SK-MEL-5 (cell line): ENCODE measurements around the gene NRXN3. TPM values are rescaled to one million over a fixed set of nuclear protein-coding genes. Genes with fewer than 3 reads are reported as not detected.
"Not testable (repeated sequence)": the region's sequence is repeated elsewhere in the genome, so short reads cannot be mapped to it uniquely, and the experiment has no call there.

ENCODE experiments used
- DNase-seq: peaks from one replicate; pipeline ENCODE4 v3.0.0-alpha.2; 2016; ENCODE audit warnings: low read depth, low spot score
- in situ Hi-C: cut with HindIII; loops from 2 replicates; pipeline ENCODE4 v1.10.0; 2016; ENCODE audit warnings: low sequenced_read_pairs, high pct_unique_total_duplicates, low pct_unique_long_range_greater_than_20kb
- total RNA-seq: library from RNA; depleted of rRNA; stranded (reverse); fragments of >200 nt; shearing (Covaris generic); gene quantifications from 2 replicates; pipeline ENCODE4 v1.2.3, GENCODE V29; 2014

Gene NRXN3
- total RNA-seq, 1 experiment from 2014 or later = 0.03 TPM

DNA sequence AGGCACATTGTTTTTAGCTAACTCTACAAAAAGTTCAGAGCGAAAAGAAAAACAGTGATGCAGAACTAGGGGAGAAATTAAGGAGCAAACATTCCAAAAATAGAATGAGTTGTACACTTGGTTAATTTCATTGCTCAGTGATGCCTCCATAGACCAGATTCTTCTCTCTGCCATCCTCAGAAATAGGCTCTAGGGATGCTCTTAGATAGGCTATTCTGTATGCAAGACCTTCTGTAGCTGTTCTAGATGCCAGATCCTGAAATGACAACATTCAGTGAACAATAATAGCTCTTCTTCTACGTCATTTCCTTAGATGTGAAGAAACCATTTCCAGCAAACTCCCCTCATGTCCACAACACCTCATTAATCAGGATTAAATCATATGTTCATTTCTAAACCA is 1574.9 kb downstream of the NRXN3 start:
- no peak for DNase-seq
- in situ Hi-C loops = no loop called here

DNA sequence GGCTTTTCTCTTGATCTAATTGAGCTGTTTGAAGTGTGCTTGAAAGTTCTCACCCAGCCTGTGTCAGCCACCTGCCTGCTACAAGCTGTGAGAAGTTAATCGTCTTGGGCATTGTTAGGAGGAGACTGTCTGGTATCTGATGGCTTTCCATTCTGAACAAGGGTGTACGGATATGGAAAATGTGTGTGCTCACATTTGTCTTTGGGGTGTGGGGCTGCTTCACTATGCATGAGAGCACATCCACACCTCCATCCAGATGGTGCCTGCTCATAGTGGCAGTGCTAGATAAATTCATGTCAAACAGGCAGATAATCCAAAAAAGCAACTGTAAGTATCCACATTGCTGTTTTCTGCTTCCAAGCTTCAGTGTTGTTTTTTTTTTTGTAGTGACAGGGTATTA is 1578.9 kb downstream of the NRXN3 start:
- in situ Hi-C loops = no loop called here
- no peak for DNase-seq

DNA sequence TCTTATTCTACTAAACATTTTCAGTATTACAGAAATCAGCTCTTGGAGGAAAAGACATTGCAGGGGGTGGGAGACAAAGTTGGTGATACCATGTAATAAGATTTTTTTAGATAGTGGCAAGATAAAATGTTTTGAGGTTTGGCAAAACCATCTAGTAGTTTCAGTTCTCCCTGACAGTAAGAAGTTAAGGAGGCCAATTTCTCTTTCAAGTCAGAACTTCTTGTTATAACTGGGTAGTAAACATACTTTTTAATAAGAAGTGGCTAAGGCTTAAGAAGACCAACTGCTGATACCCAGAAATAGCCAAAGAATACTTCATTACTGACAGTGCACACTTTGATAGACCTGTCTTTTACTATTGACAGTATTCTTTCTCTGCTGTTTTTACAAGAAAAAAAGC is 1588.8 kb downstream of the NRXN3 start:
- no peak for DNase-seq
- in situ Hi-C loops = no loop called here

DNA sequence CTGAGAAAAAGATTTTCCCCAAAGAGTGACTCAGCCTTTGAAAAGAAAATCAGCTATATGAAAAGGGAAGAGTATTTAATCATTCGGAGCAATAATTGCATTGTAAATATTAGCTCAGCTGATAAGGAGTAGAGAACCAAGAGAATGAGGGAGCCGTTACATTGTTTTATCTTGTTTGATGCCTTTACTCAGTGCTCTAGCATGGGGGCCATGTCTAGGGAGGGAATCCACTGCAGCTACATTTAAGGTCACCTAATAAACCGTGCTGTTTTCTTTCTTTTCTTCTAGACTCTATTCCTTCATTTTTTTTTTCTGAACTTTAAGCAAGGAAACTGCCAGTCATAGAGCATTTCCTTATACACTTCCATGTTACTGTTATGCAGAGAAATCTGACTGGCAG is 1594.2 kb downstream of the NRXN3 start:
- no peak for DNase-seq
- in situ Hi-C loops = no loop called here

DNA sequence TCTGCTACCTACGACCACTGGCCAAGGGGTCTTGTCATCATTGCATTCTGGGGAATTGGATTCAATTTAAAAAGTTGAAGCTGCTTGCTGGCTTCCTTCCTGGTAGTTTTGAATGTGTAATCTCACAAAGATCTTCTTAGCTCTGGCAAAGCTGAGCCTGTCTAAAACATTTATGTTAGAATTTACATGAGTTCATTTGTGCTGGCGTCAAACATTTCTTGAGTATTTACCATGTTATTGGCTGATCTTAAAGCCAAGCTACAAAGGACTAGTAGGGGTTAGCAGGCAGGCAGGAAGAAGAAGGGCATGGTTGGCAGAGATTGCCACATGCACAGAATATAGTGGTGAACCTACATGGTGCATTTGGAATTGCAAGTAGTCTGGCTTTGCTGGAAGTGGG is 1596.3 kb downstream of the NRXN3 start:
- no peak for DNase-seq
- in situ Hi-C loops = no loop called here

DNA sequence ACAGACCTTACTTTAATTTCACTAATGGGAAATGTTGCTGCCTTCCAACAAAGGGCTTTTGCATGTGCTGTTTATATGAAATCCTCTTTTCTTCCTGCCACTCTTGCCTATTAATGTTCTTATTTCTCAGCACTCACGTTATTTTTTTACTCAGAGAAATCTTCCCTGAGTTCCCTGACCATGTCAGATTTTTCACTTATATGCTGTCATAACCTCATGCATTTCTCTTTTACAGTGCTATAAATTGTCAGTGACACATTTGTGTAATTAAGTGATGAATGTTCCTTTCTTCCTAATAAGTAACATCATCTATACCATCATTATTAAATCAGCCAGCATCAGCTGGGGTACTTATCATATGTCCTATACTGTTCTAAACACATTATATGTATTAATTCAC is 1597.1 kb downstream of the NRXN3 start:
- DNase-seq = no peak
- in situ Hi-C loops = no loop called here

DNA sequence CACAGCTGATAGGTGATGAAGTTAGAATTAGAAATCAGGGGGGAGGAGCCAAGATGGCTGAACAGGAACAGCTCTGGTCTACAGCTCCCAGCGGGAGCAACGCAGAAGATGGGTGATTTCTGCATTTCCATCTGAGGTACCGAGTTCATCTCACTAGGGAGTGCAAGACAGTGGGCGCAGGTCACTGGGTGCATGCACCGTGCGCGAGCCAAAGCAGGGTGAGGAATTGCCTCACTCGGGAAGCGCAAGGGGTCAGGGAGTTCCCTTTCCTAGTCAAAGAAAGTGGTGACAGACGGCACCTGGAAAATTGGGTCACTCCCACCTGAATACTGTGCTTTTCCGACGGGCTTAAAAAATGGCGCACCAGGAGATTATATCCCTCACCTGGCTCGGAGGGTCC is 1597.5 kb downstream of the NRXN3 start:
- in situ Hi-C loops = not testable (repeated sequence)

DNA sequence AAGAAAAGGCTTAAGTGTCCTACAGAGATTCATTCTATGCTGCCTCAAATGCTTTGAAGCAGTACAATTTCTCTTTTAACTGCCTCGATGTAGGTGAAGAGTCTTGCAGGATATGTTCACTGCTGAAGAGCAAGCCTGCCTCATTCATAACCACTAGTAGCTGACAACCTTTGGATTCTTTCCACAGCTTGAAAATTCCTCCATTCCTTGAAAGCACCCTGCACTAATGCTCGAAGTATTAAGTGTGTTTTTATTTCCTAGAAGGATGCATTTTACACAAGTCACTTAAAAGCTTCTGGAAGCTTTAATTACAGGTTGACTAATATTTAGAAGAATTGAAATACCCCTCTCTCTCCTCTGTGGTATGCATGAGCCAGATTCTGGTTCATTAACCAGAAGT is 1611.7 kb downstream of the NRXN3 start:
- in situ Hi-C loops = no loop called here
- no peak for DNase-seq

More for the DNA sequence above, 1597.5 kb downstream of the NRXN3 start:
- not testable (repeated sequence) for DNase-seq

DNA sequence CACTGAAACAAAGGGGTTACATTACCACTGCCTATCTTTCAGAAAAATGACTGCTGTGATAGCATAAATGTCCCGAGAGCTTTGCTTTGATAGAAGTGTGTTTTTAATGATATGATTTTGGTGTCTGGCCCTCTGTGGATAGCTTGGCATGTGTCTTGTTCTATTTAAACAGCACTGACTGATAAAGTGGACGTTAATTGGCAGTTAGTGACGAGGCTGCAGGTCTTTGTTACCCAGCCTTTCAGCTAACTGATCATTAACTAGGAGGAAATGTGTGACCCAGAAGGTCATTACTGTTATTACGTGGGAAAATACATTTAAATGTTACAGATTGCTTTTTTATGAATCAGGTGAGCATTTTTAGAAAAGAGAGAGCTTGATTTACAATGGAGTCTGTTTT is 1612.9 kb downstream of the NRXN3 start:
- in situ Hi-C loops = no loop called here
- no peak for DNase-seq

DNA sequence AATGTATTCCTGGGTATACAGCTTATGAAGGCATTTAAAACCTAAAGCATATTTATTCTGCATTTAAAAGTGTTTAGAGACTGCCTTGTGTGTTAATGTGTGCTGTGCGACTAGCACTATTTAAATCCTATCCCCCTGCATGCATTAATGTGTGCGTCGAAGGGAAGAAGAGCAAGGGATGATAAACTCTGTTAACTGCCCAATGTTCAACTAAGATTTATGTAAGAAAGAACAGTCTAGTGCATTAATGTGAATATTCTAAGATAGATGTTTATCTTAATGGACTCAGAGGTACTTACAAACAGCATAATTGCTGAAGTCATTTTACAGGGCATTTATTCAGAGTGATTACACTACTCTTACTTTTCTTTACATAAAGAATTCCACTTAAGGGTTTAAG is 1616.3 kb downstream of the NRXN3 start:
- in situ Hi-C loops = no loop called here
- no peak for DNase-seq

DNA sequence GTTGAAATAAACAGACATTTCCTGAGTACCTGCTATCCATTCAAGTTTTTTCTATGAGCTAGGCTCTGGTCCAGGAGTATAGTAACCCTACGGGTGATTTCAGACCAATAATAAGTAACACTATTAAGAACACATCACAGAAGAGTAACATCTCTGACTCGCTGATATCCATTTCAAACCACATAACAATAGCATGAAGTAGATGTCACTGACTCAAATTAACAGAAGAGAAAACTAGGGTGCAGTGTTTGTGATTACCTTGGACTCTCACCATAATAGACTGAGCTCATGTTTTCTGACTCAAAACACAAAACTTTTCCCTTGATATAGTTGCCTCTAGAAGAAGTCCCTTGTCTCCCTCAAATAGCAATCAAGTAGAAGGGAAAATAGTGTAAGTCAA is 1618.2 kb downstream of the NRXN3 start:
- DNase-seq = no peak
- in situ Hi-C loops = no loop called here

DNA sequence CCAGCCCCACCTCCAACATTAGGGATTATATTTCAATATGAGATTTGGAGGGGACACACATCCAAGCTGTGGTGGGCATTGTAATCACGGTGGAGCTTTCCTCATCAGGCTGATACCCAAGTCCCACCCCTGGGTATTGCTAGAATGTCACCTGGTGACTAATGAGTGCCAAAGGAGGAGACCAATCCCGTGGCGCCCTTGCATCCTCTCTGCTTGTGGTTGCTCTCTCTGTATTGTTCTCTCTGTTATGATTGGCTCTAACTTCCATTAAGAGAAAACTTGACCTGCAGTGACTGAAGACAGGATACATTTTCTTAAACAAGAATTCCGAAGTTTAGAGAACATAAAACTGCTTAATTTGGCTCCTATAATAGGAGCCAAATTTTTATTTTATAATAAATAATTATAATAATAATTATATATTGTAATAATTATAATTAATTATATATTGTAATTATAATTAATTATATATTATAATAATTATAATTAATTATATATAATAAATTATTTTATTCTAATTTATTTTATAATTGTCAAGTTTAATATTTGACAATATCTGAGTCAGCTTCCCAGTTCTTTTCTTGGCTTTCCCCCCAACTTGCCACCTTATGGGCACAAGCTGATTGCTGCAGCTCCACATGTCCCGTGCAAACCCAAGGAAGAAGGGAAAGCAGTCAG is 1621.0 kb downstream of the NRXN3 start:
- in situ Hi-C loops = no loop called here
- no peak for DNase-seq

DNA sequence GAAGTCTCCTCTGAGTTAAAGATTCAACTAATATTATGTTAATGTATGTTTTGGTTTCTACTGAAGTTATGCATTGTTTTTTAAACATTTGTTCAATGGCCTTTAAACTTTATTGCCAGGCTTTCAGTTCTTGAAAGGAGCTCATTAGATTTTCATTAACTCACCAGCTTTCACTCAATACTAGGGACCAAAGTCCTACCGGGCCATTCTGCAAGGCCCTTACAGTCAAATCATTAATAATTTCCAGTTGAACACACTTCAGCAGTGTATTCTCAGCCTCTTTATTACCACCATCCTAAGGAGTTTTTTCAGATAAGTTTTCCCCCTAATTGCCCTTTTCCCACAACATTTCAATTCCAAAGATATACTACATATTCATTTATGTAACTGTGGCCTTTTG is 1631.9 kb downstream of the NRXN3 start:
- in situ Hi-C loops = no loop called here
- DNase-seq = no peak

DNA sequence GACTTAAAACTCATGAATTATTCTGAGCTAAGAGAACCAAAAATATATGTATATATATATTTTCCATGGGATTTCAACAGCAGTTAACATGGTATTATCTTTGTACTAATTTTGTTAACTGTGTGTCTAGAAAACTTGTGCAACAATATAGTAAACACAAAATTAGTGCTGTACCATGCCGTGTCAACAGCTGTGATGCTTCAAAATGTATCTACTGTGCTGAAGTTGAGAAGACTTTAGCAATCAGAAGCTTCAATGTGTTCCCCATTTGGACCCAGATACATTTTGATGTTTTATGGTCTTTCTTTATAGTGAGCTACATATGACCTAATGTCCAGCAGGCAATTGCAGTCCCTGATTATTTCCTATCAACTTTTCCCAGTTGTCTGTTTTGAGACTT is 1635.5 kb downstream of the NRXN3 start:
- in situ Hi-C loops = no loop called here

DNA sequence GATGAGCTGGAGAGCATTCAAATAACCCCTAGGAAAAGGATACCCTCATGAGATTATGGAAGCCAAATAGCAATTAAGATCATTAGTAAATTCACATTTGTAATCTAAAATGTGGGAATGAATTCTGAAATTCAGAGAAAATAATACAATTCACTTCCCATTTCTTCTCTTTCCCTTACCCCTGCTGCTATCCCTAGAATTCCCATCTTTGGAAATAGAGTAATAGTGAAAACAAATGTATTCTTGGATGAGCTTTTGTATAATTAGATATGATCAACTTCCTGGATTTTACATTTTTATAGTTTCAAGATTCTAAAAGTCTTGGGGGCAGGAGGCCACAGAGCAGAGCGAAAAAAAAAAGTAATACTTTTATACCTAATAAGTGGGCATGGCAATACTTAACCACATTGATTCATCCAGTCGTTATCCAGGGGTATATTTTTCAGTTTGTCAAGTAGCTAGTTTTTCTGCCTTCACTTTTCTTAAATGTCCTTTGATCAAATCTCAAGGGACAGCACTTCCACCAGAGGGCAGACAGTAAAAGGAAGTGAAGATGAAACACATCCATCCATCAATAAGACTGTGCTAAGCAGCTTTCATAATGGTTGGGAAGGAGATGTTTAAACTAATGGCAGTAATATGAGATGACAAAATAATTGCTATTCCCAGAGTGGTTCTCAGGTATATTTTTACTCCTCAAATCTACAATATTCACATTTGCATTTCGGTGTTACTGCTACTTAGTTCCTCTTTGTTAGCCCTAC is 1639.9 kb downstream of the NRXN3 start:
- DNase-seq = peak; percentile 24
- in situ Hi-C loops = no loop called here

More for the DNA sequence above, 1635.5 kb downstream of the NRXN3 start:
- no peak for DNase-seq

DNA sequence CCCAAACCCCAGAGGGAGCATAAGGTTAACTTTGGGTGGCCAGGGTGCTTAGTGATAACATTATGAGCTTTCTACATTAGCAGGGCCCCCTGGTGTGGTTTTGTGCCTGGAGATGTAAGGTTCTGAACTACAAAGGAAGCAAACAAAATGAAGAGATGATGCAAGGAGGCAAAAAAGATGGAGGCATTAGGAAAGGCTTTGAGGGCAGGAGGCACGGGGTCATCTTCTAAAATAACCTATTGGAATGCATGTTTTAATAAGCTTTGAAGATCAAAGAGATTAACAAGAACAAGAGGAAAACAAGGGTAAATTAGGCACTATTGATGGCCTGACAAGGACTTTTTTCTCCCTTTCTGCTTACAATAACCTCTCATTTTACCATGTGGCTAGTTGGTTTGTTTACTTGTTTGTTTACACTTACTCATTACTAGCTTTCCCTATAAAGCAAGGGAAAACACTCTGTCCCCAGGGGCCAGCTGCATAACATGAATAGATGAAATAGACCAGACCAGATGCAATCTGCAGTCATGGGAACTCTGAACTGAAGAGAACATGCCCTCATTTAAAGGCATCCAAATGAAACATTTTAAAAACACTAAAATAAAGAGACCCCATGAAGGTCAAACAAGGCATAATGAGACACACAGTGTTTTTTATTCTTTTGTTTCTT is 1650.8 kb downstream of the NRXN3 start:
- in situ Hi-C loops = no loop called here
- no peak for DNase-seq

DNA sequence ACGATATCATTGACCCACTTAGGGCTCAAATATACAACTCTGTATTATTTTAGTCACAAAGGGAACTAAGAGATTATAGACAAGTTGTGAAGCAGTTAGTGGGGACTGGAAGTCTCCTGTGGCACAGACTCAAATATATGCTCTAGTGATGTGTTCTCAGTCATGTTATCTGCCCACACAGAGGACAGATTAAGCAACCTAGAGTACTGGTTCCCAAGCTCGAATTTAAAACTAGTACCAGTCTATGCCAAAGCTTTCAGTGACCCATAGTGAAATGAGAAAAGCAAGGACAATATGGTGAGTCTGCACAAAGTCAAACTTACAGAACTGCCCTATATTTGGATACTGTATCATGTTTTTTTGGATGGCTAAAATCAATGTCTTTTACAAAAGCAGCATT is 1651.9 kb downstream of the NRXN3 start:
- DNase-seq = no peak
- in situ Hi-C loops = no loop called here

DNA sequence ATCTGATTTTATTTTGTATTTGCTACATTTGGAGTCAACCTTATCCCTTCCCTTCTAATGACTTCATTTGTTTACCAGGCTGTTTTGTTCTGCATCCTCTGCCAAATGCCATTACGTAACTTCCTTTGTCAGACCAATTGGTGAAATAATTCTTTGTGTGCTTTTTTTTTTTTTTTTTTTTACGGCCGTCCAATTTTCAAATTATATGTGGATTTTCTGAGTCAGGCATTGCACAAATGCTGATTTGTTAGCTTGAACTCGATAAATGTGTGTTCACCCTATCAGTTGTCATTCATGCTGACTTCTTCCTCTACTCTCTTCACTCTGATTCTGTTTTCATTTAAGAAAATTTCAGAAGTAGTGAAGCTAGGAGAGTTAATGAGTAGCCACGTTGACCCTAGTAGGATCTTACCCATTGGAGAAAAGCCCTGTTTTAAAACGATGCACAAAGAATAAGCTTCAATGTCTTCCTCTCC is 1654.9 kb downstream of the NRXN3 start:
- in situ Hi-C loops = no loop called here
- DNase-seq = no peak

DNA sequence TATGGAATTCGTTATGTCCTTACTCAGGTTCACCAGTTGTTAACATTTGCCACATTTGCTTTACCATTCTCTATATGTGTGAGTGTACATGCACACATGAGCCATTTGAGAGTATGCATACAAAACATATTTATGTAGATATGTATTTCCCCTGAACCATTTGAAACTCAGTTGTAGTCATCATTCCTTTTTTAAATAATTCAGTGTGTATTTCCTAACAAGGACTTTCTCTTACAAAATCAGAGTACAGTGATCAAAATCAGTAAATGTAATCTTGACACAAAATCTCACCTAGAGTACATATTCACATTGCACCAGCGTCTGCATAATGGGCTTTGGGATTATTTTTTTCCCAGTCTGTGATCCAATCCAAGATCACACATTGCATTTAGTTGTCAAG is 1656.2 kb downstream of the NRXN3 start:
- DNase-seq = no peak
- in situ Hi-C loops = no loop called here
